Stimulated activated CD8-positive, alpha-beta memory T cell treated with anti-CD3 and anti-CD28 coated beads, Interleukin-15, amount 100 ng/mL, for 24 hours (primary cell): ENCODE results near the gene KIF13A.
"Not testable (repeated sequence)": the region's sequence is repeated elsewhere in the genome, so short reads cannot be mapped to it uniquely, and the experiment has no call there.

Source experiments
- DNase-seq: peaks from one replicate; pipeline ENCODE4 v3.0.0-alpha.2; 2020; ENCODE audit warnings: low read depth

Gene KIF13A

GRCh38 chr6:17987447-17987696, at the start of gene KIF13A:
KIF13A (minus strand) TSS chr6:17987635; CDS start chr6:17987463, 172 bp downstream.
- no peak for DNase-seq

- DNase-seq, result no peak
Measured at GRCh38 chr6:18036781-18037180, 49.3 kb upstream of the KIF13A start.

- no peak for DNase-seq
Measured at GRCh38 chr6:18035330-18035854, 48.0 kb upstream of the KIF13A start.

- no peak for DNase-seq
Measured at GRCh38 chr6:18034798-18035202, 47.4 kb upstream of the KIF13A start.

- no peak for DNase-seq
Measured at GRCh38 chr6:18031680-18032256, 44.3 kb upstream of the KIF13A start.

GRCh38 chr6:18031189-18031588, 43.8 kb upstream of the KIF13A start:
- DNase-seq, result no peak

GRCh38 chr6:18028332-18028731, 40.9 kb upstream of the KIF13A start:
- no peak for DNase-seq

- no peak for DNase-seq
Measured at GRCh38 chr6:18025596-18025995, 38.2 kb upstream of the KIF13A start.

GRCh38 chr6:18024876-18025275, 37.4 kb upstream of the KIF13A start:
- DNase-seq, result no peak

- no peak for DNase-seq
Measured at GRCh38 chr6:18023891-18024290, 36.5 kb upstream of the KIF13A start.

- DNase-seq, result no peak
Measured at GRCh38 chr6:18022398-18023231, 35.2 kb upstream of the KIF13A start.

- no peak for DNase-seq
Measured at GRCh38 chr6:18021166-18021850, 33.9 kb upstream of the KIF13A start.

GRCh38 chr6:18020545-18020944, 33.1 kb upstream of the KIF13A start:
- DNase-seq, result not testable (repeated sequence)

- no peak for DNase-seq
Measured at GRCh38 chr6:18019539-18020534, 32.4 kb upstream of the KIF13A start.

GRCh38 chr6:18019133-18019532, 31.7 kb upstream of the KIF13A start:
- DNase-seq, result not testable (repeated sequence)

- no peak for DNase-seq
Measured at GRCh38 chr6:18016698-18017097, 29.3 kb upstream of the KIF13A start.

- no peak for DNase-seq
Measured at GRCh38 chr6:18016133-18016532, 28.7 kb upstream of the KIF13A start.

GRCh38 chr6:18011287-18011686, 23.9 kb upstream of the KIF13A start:
- no peak for DNase-seq

GRCh38 chr6:18010540-18010939, 23.1 kb upstream of the KIF13A start:
- DNase-seq, result not testable (repeated sequence)

GRCh38 chr6:18004256-18004985, 17.0 kb upstream of the KIF13A start:
- DNase-seq, result no peak

- DNase-seq, result no peak
Measured at GRCh38 chr6:17999425-17999824, 12.0 kb upstream of the KIF13A start.
